ENCODE data around the gene NEMP2. TPM values are rescaled to one million over a fixed set of nuclear protein-coding genes. Genes with fewer than 3 reads are reported as not detected.

Gene NEMP2
- total RNA-seq, 2 experiments from 2014 or later: 14.5 to 15.7 TPM

GRCh38 chr2:190538201-190538600 lies 3.7 kb upstream of the NEMP2 start:
- Mint-ChIP-seq H3K27ac (no peak overlapping the region), H3K27me3 (no peaks in the 10 kb centered on the region), H3K9me3 (peaks cover 55% of the 10 kb centered on the region), H3K4me1 (peaks cover 12% of the 10 kb centered on the region), H3K4me3 (no peak overlapping the region), H3K36me3 (peaks cover 79% of the 10 kb centered on the region)
- no peak for DNase-seq

GRCh38 chr2:190537765-190538164 lies 3.2 kb upstream of the NEMP2 start:
- H3K4me1 Mint-ChIP-seq: peaks cover 14% of the 10 kb centered on the region
- no peak for DNase-seq
- H3K27me3 Mint-ChIP-seq: no peaks in the 10 kb centered on the region
- H3K9me3 Mint-ChIP-seq: peaks cover 55% of the 10 kb centered on the region
- peaks cover 75% of the 10 kb centered on the region for H3K36me3 Mint-ChIP-seq
- no peak overlapping the region for H3K4me3 Mint-ChIP-seq
- no peak overlapping the region for H3K27ac Mint-ChIP-seq

- Mint-ChIP-seq H3K36me3 (peaks cover 61% of the 10 kb centered on the region), H3K9me3 (peaks cover 39% of the 10 kb centered on the region), H3K4me1 (peaks cover 32% of the 10 kb centered on the region)
These were observed 1.1 kb upstream of the NEMP2 start for GRCh38 chr2:190535586-190535985.

GRCh38 chr2:190535121-190535439 lies 558 bp upstream of the NEMP2 start:
- no peak for DNase-seq
- Mint-ChIP-seq H3K9me3 (peaks cover 34% of the 10 kb centered on the region), H3K27ac (peak overlapping the region; percentile 89), H3K4me1 (peaks cover 35% of the 10 kb centered on the region), H3K36me3 (peaks cover 56% of the 10 kb centered on the region), H3K4me3 (peak overlapping the region; percentile 86), H3K27me3 (no peaks in the 10 kb centered on the region)

More at GRCh38 chr2:190535586-190535985, 1.1 kb upstream of the NEMP2 start:
- no peak for DNase-seq
- Mint-ChIP-seq H3K27ac (peak overlapping the region; percentile 61), H3K27me3 (no peaks in the 10 kb centered on the region), H3K4me3 (peak overlapping the region; percentile 86)

GRCh38 chr2:190533968-190534309 lies 583 bp downstream of the NEMP2 start:
- peak; percentile 54 for DNase-seq
- peaks cover 44% of the 10 kb centered on the region for H3K4me1 Mint-ChIP-seq
- H3K27me3 Mint-ChIP-seq: no peaks in the 10 kb centered on the region
- H3K36me3 Mint-ChIP-seq: peaks cover 50% of the 10 kb centered on the region
- peak overlapping the region; percentile 94 for H3K4me3 Mint-ChIP-seq
- H3K27ac Mint-ChIP-seq: peak overlapping the region; percentile 99
- peaks cover 25% of the 10 kb centered on the region for H3K9me3 Mint-ChIP-seq

- Mint-ChIP-seq H3K36me3 (peaks cover 45% of the 10 kb centered on the region), H3K27ac (peak overlapping the region; percentile 99), H3K4me3 (peak overlapping the region; percentile 94), H3K4me1 (peaks cover 46% of the 10 kb centered on the region), H3K27me3 (no peaks in the 10 kb centered on the region), H3K9me3 (peaks cover 20% of the 10 kb centered on the region)
- DNase-seq: no peak
These were observed 1.2 kb downstream of the NEMP2 start for GRCh38 chr2:190533175-190533967.

- H3K27me3 Mint-ChIP-seq: no peaks in the 10 kb centered on the region
- H3K4me1 Mint-ChIP-seq: peaks cover 48% of the 10 kb centered on the region
- H3K4me3 Mint-ChIP-seq: peak overlapping the region; percentile 94
- DNase-seq: no peak
- peaks cover 37% of the 10 kb centered on the region for H3K36me3 Mint-ChIP-seq
- H3K9me3 Mint-ChIP-seq: peaks cover 14% of the 10 kb centered on the region
- H3K27ac Mint-ChIP-seq: peak overlapping the region; percentile 99
These were observed 1.9 kb downstream of the NEMP2 start for GRCh38 chr2:190532581-190532980.

GRCh38 chr2:190530248-190530900 lies 4.1 kb downstream of the NEMP2 start:
- H3K36me3 Mint-ChIP-seq: peaks cover 19% of the 10 kb centered on the region
- H3K9me3 Mint-ChIP-seq: no peaks in the 10 kb centered on the region
- H3K27me3 Mint-ChIP-seq: no peaks in the 10 kb centered on the region
- no peak overlapping the region for H3K27ac Mint-ChIP-seq
- no peak for DNase-seq
- H3K4me1 Mint-ChIP-seq: peaks cover 50% of the 10 kb centered on the region
- H3K4me3 Mint-ChIP-seq: no peak overlapping the region

- Mint-ChIP-seq H3K36me3 (peaks cover 19% of the 10 kb centered on the region), H3K27me3 (no peaks in the 10 kb centered on the region), H3K27ac (no peak overlapping the region), H3K4me3 (no peak overlapping the region), H3K4me1 (peaks cover 54% of the 10 kb centered on the region), H3K9me3 (no peaks in the 10 kb centered on the region)
- DNase-seq: no peak
These were observed 4.9 kb downstream of the NEMP2 start for GRCh38 chr2:190529486-190530247.

GRCh38 chr2:190528521-190529001 lies 6.0 kb downstream of the NEMP2 start:
- Mint-ChIP-seq H3K36me3 (peaks cover 16% of the 10 kb centered on the region), H3K4me3 (no peak overlapping the region), H3K27me3 (no peaks in the 10 kb centered on the region), H3K4me1 (peaks cover 54% of the 10 kb centered on the region), H3K27ac (no peak overlapping the region), H3K9me3 (no peaks in the 10 kb centered on the region)
- DNase-seq: no peak

GRCh38 chr2:190527918-190528317 lies 6.6 kb downstream of the NEMP2 start:
- no peak overlapping the region for H3K4me3 Mint-ChIP-seq
- peaks cover 13% of the 10 kb centered on the region for H3K36me3 Mint-ChIP-seq
- DNase-seq: no peak
- H3K4me1 Mint-ChIP-seq: peaks cover 50% of the 10 kb centered on the region
- no peaks in the 10 kb centered on the region for H3K9me3 Mint-ChIP-seq
- no peaks in the 10 kb centered on the region for H3K27me3 Mint-ChIP-seq
- peak overlapping the region; percentile 52 for H3K27ac Mint-ChIP-seq

- DNase-seq: no peak
- H3K36me3 Mint-ChIP-seq: peaks cover 19% of the 10 kb centered on the region
- H3K4me3 Mint-ChIP-seq: no peak overlapping the region
- peaks cover 43% of the 10 kb centered on the region for H3K4me1 Mint-ChIP-seq
- no peak overlapping the region for H3K27ac Mint-ChIP-seq
- no peaks in the 10 kb centered on the region for H3K9me3 Mint-ChIP-seq
- no peaks in the 10 kb centered on the region for H3K27me3 Mint-ChIP-seq
These were observed 7.3 kb downstream of the NEMP2 start for GRCh38 chr2:190527214-190527613.

- Mint-ChIP-seq H3K36me3 (peaks cover 18% of the 10 kb centered on the region), H3K4me3 (no peak overlapping the region), H3K27me3 (no peaks in the 10 kb centered on the region), H3K27ac (peak overlapping the region; percentile 0), H3K4me1 (peaks cover 36% of the 10 kb centered on the region), H3K9me3 (no peaks in the 10 kb centered on the region)
- DNase-seq: no peak
These were observed 8.3 kb downstream of the NEMP2 start for GRCh38 chr2:190526105-190526750.

GRCh38 chr2:190524928-190525327 lies 9.6 kb downstream of the NEMP2 start:
- no peaks in the 10 kb centered on the region for H3K9me3 Mint-ChIP-seq
- peaks cover 28% of the 10 kb centered on the region for H3K36me3 Mint-ChIP-seq
- no peak overlapping the region for H3K4me3 Mint-ChIP-seq
- no peak for DNase-seq
- no peak overlapping the region for H3K27ac Mint-ChIP-seq
- peaks cover 38% of the 10 kb centered on the region for H3K4me1 Mint-ChIP-seq
- H3K27me3 Mint-ChIP-seq: no peaks in the 10 kb centered on the region

Data from activated naive CD8-positive, alpha-beta T cell treated with anti-CD3 and anti-CD28 coated beads for 36 hours (primary cell).